Measurements from ENCODE around the gene WWC1. TPM values are rescaled to one million over a fixed set of nuclear protein-coding genes. Genes with fewer than 3 reads are reported as not detected.

Gene WWC1
- total and polyA plus RNA-seq, 9 of the 15 experiments (the other 6 are each of a cell fraction or from before 2014, with no cell fraction given), result under 0.01 to 0.54 (median 0.42) TPM; not detected in 6

DNA sequence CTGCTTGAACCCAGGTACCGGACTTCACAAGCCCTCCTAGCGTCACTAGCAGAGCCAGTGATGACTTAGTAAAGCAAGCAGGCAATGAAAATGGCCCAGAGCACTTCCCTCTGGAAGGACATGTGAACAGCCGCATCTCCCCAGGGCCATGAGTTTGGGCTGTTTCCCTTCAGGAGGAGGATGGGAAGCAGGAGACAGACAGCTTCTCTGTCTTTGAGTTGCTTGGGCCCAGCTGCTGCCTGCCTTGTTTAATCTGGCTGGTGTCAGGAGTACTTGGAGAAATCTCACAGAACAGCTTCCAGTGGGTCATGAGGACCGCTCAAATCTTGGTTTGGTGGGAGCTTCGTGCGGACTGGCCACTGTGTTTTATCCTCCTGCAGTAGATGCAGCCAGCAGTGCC is 25.4 kb upstream of the WWC1 start:
- WGBS (ENCODE audit: insufficient coverage, low coverage, missing lambda C conversion rate), result 0% methylated on average over 5 of the region's 6 CpGs
- Histone ChIP-seq H2AFZ (ENCODE audit: low read depth, low read length) (no peak overlapping the region), H3K4me1 (replicated peaks in 1 of 2; ENCODE audit: control insufficient read depth in 2 of 2, insufficient read depth in 2 of 2, low read length in 2 of 2) (peaks cover 0 to 5% of the 10 kb centered on the region in 2 experiments; a peak in 2 of 5 replicates), H3K27ac (ENCODE audit: extremely low read depth, low read depth, low read length) (no peak overlapping the region), H3K36me3 (ENCODE audit: control insufficient read depth, insufficient read depth, low read length) (no peaks in the 10 kb centered on the region), H4K20me1 (replicated peaks; ENCODE audit: control insufficient read depth, insufficient read depth, low read length) (0 out of 2 replicates have a peak, but pooled peaks cover 14% of the 10 kb centered on the region), H3K79me2 (ENCODE audit: control insufficient read depth, insufficient read depth, low read length) (no peaks in the 10 kb centered on the region), H3K9me1 (ENCODE audit: control insufficient read depth, insufficient read depth, low read length) (no peaks in the 10 kb centered on the region), H3K4me3 (no peak overlapping the region), H3K9ac (ENCODE audit: insufficient read depth in 1 of 2, low read depth in 2 of 2, low read length in 2 of 2) (no peak overlapping the region), H3K27me3 (ENCODE audit: control insufficient read depth in 2 of 2, insufficient read depth in 2 of 2, low read length in 2 of 2) (peaks cover 2 to 35% of the 10 kb centered on the region in 2 experiments; a peak in 4 of 5 replicates), H3K9me3 (replicated peaks; ENCODE audit: control insufficient read depth, insufficient read depth, low read depth, low read length) (no peaks in the 10 kb centered on the region), H3K4me2 (ENCODE audit: insufficient read depth, low read length) (no peak overlapping the region)
- intact Hi-C loops (cut with micrococcal nuclease), result loop anchor here (5.0 to 10.0 kb wide), 2 partner anchors 159 to 216 kb away; no protein-coding TSS in a partner anchor
- no peak for DNase-seq (ENCODE audit: extremely low read depth in 1 of 4, low spot score in 3 of 4)
- ChIA-PET POLR2A (no interaction called here), CTCF (ENCODE audit: low intra/inter-chr PET ratio) (no interaction called here)
- BruUV-seq (replicated peaks), result no TSS peak
- ATAC-seq, result no peak
- no peak for FAIRE-seq
- in situ Hi-C loops (cut with MboI), result loop anchor here (25.0 kb wide), 1 partner anchor 396 kb away; no protein-coding TSS in a partner anchor
- TF ChIP-seq ETS2 (tag; IDR thresholded peaks at IDR 0.05; ENCODE audit: borderline replicate concordance, poor library complexity, severe bottlenecking) (no peak), RAD51 (IDR thresholded peaks at IDR 0.05; ENCODE audit: borderline replicate concordance, low read depth) (no peak)

Data from K562 (cell line).